OCI-LY1 (cell line): ENCODE measurements around the gene AKAP9.
"Not testable (repeated sequence)": the region's sequence is repeated elsewhere in the genome, so short reads cannot be mapped to it uniquely, and the experiment has no call there.

ENCODE experiments used
- H2AFZ ChIP-seq: fragments of 200-600 bp; sonication (generic), shearing (Covaris generic); 2 replicates; pipeline ENCODE4 v1.6.0; 2014; ENCODE audit warnings: antibody characterized with exemption, mild to moderate bottlenecking, low read length
- H3F3A ChIP-seq: fragments of 200-600 bp; sonication (generic), shearing (Covaris generic); 2 replicates; pipeline ENCODE4 v1.6.0; 2014; ENCODE audit warnings: mild to moderate bottlenecking, antibody characterized with exemption, low read length, moderate library complexity; ENCODE audit not compliant: insufficient read depth
- H3K27ac ChIP-seq: fragments of 200-600 bp; sonication (generic); 2 replicates; pipeline ENCODE4 v1.5.1; 2014; ENCODE audit warnings: low read length, mixed run types, mild to moderate bottlenecking, low read depth; ENCODE audit not compliant: poor library complexity, severe bottlenecking
- H3K27me3 ChIP-seq: fragments of 200-600 bp; sonication (generic); 2 replicates; pipeline ENCODE4 v1.6.0; 2014; ENCODE audit warnings: antibody characterized with exemption, mild to moderate bottlenecking, low read length, moderate library complexity; ENCODE audit not compliant: insufficient read depth
- H3K36me3 ChIP-seq: fragments of 200-600 bp; sonication (generic); 2 replicates; pipeline ENCODE4 v1.6.1; 2014; ENCODE audit warnings: mild to moderate bottlenecking, antibody characterized with exemption, low read length, moderate library complexity, mixed read lengths; ENCODE audit not compliant: insufficient read depth
- H3K4me1 ChIP-seq: fragments of 200-600 bp; sonication (generic); 2 replicates; pipeline ENCODE4 v1.5.1; 2014; ENCODE audit warnings: mild to moderate bottlenecking, low read length, moderate library complexity; ENCODE audit not compliant: insufficient read depth, severe bottlenecking
- H3K4me2 ChIP-seq: fragments of 200-600 bp; sonication (generic), shearing (Covaris generic); 2 replicates; pipeline ENCODE4 v1.6.1; 2014; ENCODE audit warnings: low read length
- H3K4me3 ChIP-seq: fragments of 200-600 bp; sonication (generic); 2 replicates; pipeline ENCODE4 v1.5.1; 2014; ENCODE audit warnings: low read length, low read depth, mild to moderate bottlenecking, mixed read lengths; ENCODE audit not compliant: poor library complexity, severe bottlenecking
- H3K79me2 ChIP-seq: fragments of 200-600 bp; shearing (Covaris generic); 2 replicates; pipeline ENCODE4 v1.6.1; 2016; ENCODE audit warnings: mixed run types, low read length, mixed read lengths; ENCODE audit not compliant: insufficient read depth
- H3K9ac ChIP-seq: fragments of 200-600 bp; sonication (generic), shearing (Covaris generic); 2 replicates; pipeline ENCODE4 v1.6.1; 2014; ENCODE audit warnings: mild to moderate bottlenecking, low read length, mixed read lengths
- H3K9me2 ChIP-seq: fragments of 200-600 bp; sonication (generic), shearing (Covaris generic); 2 replicates; pipeline ENCODE4 v1.6.1; 2014; ENCODE audit warnings: low read depth, mild to moderate bottlenecking, low read length, mixed read lengths
- H3K9me3 ChIP-seq: fragments of 200-600 bp; shearing (Covaris generic); 2 replicates; pipeline ENCODE4 v1.6.1; 2014; ENCODE audit warnings: low read length, mixed read lengths
- H4K20me1 ChIP-seq: fragments of 200-600 bp; sonication (generic), shearing (Covaris generic); 2 replicates; pipeline ENCODE4 v1.6.0; 2016; ENCODE audit warnings: mild to moderate bottlenecking, low read length; ENCODE audit not compliant: insufficient read depth
- CTCF ChIP-seq: fragments of 200-600 bp; sonication (generic), shearing (Covaris generic); IDR thresholded peaks from 2 replicates; pipeline ENCODE4 v1.5.1; 2017; ENCODE audit warnings: mild to moderate bottlenecking, antibody characterized with exemption, low read length, moderate library complexity, mixed read lengths
- EZH2 ChIP-seq: fragments of 200-600 bp; sonication (generic), shearing (Covaris generic); IDR thresholded peaks from 2 replicates; pipeline ENCODE4 v1.8.0; 2017; ENCODE audit warnings: borderline replicate concordance, mixed run types, mild to moderate bottlenecking, antibody characterized with exemption, low read length, moderate library complexity, mixed read lengths

AKAP9 gene

GRCh38 chr7:91974066-91974465 is 33.4 kb downstream of the AKAP9 start:
- Histone ChIP-seq H3K27ac (no peak overlapping the region), H3K4me1 (no peaks in the 10 kb centered on the region), H3F3A (no peaks in the 10 kb centered on the region), H2AFZ (no peak overlapping the region), H4K20me1 (no peaks in the 10 kb centered on the region), H3K9me2 (no peaks in the 10 kb centered on the region), H3K9ac (no peak overlapping the region), H3K79me2 (peaks cover 28% of the 10 kb centered on the region), H3K27me3 (no peaks in the 10 kb centered on the region), H3K9me3 (no peaks in the 10 kb centered on the region), H3K36me3 (peaks cover 15% of the 10 kb centered on the region), H3K4me3 (no peak overlapping the region), H3K4me2 (no peak overlapping the region)
- TF ChIP-seq CTCF, result no peak

DNA sequence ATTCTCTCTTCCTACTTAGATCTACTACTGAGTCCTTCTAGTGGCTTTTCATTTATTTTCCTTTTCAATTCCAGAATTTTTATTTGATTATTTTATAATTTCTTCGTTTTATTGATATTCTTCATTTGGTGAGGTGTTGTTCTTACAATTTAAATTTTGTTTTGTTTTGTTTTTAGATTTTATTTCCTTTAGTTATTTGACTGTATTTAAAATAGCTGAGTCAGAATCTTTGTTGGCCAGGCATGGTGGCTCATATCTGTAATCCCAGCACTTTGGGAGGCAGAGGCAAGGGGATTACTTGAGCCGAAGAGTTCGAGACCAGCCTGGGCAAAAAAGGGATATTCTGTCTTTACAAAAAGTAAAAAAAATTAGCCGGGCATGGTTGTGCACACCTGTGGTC is 36.1 kb downstream of the AKAP9 start:
- Histone ChIP-seq H3K4me1 (no peaks in the 10 kb centered on the region), H2AFZ (no peak overlapping the region), H3K9ac (no peak overlapping the region), H3K9me3 (no peaks in the 10 kb centered on the region), H3F3A (no peaks in the 10 kb centered on the region; the same call in 1 of the 2 replicates), H3K9me2 (no peaks in the 10 kb centered on the region), H3K27ac (no peak overlapping the region), H3K27me3 (no peaks in the 10 kb centered on the region), H3K36me3 (peaks cover 31% of the 10 kb centered on the region), H4K20me1 (no peaks in the 10 kb centered on the region), H3K4me2 (no peak overlapping the region), H3K79me2 (0 out of 2 replicates have a peak, but pooled peaks cover 4% of the 10 kb centered on the region), H3K4me3 (no peak overlapping the region)
- no peak for TF ChIP-seq EZH2

GRCh38 chr7:91979590-91979989 is 38.9 kb downstream of the AKAP9 start:
- Histone ChIP-seq H3F3A (no peaks in the 10 kb centered on the region; the same call in 1 of the 2 replicates), H3K9me3 (no peaks in the 10 kb centered on the region), H3K9ac (no peak overlapping the region), H3K36me3 (peaks cover 29% of the 10 kb centered on the region), H2AFZ (no peak overlapping the region), H3K27me3 (no peaks in the 10 kb centered on the region), H3K27ac (no peak overlapping the region), H3K4me2 (no peak overlapping the region), H3K4me1 (no peaks in the 10 kb centered on the region), H3K9me2 (no peaks in the 10 kb centered on the region), H3K4me3 (no peak overlapping the region), H4K20me1 (no peaks in the 10 kb centered on the region), H3K79me2 (no peaks in the 10 kb centered on the region)
- TF ChIP-seq EZH2 (no peak), CTCF (no peak)

GRCh38 chr7:91982352-91982751 is 41.7 kb downstream of the AKAP9 start:
- not testable (repeated sequence) for H3F3A ChIP-seq, H3K4me2 ChIP-seq, H3K9ac ChIP-seq, H4K20me1 ChIP-seq, H3K4me1 ChIP-seq, H3K27ac ChIP-seq, H2AFZ ChIP-seq, H3K9me3 ChIP-seq, H3K4me3 ChIP-seq, H3K9me2 ChIP-seq, H3K79me2 ChIP-seq, H3K27me3 ChIP-seq
- peaks cover 28% of the 10 kb centered on the region for H3K36me3 ChIP-seq
